Measurements from ENCODE around the gene CD164L2.
A peak's percentile ranks its signal among the peaks of the same experiment; 100 is the strongest.

CD164L2 gene

DNA sequence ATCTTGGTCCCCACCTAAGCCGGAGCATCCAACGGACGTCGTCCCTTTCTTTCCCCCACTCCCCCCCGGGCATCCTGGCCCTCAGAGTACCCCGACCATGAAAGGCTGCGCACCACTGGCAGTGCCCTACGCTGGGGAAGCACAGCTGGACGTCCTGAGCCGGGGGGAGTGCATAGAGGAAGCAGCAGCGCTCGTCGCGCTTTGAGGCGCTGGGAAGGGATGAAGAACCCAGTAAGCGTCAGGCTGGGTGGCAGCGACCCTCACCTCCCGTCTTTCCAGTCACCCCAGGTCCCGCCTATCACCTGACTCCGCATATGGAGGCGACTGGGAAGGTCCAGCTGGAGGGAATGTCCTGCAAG lies 22.1 kb downstream of the CD164L2 start:
- DNase-seq, result no peak

- no peak for DNase-seq
Measured at GRCh38 chr1:27360159-27361043, 22.7 kb downstream of the CD164L2 start.

- DNase-seq, result no peak
Measured at GRCh38 chr1:27359822-27360158, 23.3 kb downstream of the CD164L2 start.

DNA sequence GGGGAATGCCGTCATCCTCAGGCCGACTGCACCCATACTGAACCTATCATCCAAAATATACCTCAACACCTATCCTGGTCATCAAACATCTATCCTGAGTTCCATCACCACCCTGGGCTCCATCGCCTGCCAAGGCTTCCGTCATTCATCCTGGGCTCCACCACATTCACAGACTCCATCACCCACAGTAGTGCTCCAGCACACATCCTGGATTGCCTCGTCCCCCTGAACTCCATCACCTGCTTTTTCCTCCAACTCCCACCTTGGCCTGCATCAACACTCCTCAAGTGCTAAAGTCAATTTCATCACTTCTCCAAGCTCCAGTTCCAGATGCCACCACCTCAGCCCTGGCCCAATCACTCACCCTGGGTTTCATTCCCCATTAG lies 24.2 kb downstream of the CD164L2 start:
- DNase-seq, result no peak

DNA sequence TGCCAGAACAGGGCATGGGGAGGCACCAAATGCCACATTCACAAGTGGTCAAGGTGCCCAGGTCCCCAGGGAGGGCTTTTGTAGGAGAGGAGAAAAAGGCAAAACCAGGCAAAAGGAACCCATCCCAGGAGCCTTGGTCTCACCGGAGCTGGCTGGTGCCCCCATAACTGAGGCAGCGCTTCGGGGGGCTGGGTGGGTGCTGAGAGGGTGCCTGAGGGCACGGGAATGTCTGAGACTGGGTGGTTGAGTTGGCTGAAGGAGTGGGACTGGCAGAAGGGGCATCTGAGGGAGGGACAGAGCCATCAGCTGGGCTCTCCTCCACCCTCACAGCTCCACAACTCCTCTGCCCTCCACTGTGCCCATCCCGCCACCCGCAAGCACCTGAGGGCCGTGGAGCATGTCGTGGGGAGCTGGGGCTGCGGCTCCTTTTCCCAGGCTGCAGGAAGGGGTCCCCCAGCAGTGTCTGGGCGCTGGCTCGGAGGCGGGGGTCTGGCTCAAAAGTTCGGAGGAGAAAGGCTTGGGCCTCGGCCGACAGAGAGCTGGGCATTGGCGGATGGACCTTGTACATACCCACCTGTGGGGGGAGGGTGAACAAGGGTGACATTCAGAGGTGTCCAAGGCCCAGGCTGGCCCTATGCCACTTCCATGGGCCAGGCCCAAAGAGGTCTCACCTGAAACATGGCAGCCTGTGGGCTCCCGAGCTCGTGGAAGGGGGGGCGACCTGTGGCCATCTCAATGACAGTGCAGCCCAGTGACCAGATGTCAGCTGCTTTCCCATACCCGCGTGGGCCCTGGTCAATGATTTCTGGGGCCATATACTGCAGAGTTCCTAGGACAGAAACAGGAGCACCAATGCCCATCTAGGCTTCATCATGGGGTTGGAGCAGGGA lies 24.9 kb downstream of the CD164L2 start:
- DNase-seq, result no peak

DNA sequence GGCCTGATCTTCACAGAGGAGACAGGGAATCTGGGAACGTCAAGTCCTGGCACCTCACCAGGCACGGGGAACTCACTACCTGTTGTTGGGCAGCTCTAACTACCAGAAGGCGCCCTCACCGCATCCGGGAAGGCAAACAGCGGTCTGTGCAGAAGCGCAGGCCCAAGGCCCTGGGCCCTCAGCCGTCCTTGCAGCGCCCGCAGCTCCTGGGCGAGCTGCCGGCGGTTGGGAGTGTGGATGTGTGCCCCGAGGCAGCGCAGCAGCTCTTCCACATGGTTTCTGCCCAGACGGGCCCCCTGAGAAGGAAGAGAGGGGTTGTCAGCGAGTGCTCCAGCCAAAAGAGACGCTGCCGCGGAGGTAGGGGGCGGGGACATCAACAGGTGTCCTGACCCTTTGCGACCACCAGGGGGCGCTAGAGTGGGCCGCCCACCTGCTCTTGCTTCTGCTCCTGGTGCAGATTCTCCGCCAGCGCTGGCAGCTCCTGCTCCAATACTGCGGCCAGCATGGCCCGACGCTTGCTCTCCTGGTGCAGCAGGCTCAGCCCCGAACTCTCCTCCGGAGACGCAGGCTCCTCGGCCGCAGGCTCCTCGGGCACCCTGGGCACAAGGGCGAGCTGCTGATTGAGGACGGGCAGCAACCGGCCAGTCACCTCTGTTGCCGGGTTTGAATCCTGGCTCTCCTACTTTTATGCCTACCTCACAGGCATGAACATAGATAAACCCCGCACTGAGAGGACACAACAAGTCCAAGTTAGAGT lies 25.7 kb downstream of the CD164L2 start:
- DNase-seq, result peak; percentile 25

DNA sequence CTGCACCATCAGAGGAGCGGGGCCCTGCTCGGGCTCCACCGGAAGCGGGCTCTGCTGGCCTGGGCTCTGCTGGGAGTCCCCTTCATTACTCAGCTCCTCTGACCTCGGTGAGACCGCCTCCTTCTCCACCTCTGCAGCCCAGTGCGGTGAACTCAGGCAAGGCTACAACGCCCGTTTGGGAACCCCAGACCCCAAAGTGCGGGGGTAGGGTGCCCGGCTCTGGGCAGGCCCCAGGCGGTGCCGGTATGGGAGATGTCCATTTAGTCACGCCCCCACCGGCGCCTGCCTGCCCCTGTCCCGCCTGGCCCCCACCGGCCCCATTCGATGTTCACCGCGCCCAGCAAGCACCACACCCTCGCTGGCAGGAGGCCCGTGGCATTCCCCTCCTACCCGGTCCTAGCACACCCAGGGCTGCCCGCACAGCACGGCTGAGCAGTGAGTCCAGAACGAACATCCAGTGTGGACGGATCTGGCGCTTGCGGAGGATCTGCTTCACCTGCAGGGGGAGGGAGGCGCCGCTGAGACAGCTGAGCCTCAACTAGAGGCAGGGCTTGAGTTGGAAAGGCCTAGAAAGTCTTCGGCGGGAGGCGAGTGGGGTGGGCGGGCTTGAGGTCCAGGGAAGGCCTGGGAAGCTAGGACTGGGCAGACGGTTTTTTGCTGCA lies 26.4 kb downstream of the CD164L2 start:
- no peak for DNase-seq

GRCh38 chr1:27356277-27356618 lies 26.9 kb downstream of the CD164L2 start:
- DNase-seq, result no peak

GRCh38 chr1:27355683-27356082 lies 27.4 kb downstream of the CD164L2 start:
- no peak for DNase-seq

- DNase-seq, result no peak
Measured at GRCh38 chr1:27353629-27354028, 29.5 kb downstream of the CD164L2 start.

DNA sequence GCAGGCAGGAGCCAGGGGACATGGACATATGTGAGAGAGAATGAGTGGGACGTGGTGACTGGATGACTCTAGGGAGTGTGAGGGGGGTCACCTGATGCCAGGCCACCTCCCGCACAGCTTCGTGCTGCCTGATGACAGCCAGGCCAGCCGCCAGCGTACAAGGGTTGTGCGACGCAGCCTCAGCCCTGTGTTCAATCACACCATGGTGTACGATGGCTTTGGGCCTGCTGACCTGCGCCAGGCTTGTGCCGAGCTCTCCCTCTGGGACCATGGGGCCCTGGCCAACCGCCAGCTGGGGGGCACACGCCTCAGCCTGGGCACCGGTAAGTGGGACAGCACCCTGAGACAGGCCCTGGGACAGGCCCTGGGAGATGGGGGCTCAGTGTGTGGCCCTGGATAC lies 30.0 kb downstream of the CD164L2 start:
- no peak for DNase-seq

GRCh38 chr1:27351541-27352107 lies 31.5 kb downstream of the CD164L2 start:
- no peak for DNase-seq

GRCh38 chr1:27350663-27351540 lies 32.2 kb downstream of the CD164L2 start:
- DNase-seq, result no peak

DNA sequence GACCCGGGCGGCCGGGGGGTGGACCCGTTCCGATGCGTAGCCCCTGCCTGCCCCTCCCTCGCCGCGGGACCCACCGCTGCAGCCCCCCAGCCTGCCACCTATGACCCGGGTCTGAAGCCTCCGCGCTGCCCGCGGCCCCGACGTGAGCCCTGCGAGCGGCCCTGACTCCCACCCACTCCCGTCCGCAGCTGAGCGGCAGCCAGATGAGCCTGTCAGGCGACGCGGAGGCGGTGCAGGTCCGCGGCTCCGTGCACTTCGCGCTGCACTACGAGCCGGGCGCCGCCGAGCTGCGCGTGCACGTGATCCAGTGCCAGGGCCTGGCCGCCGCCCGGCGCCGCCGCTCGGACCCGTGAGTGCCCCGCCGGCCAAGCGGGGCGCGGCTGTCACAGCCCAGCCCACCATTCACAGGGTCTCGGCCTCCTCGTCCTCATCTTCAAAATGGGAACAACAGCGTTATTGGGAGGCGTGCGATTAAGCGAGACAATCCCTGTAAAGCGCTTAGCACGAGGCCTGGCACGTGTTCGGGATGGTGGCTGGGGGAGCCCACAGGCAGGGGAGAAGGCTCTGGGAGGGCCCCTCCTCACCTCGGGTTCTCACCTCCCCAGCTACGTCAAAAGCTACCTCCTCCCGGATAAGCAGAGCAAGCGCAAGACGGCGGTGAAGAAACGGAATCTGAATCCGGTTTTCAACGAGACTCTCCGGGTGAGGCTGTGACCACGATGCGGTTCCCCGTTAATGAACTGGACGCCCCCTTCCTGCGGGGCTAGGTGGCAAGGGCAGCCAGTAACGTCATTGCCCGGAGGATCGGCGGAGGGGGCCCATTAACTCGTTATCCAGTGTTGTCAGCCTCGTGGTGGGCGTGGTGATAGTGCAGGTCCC lies 33.1 kb downstream of the CD164L2 start:
- DNase-seq, result no peak

DNA sequence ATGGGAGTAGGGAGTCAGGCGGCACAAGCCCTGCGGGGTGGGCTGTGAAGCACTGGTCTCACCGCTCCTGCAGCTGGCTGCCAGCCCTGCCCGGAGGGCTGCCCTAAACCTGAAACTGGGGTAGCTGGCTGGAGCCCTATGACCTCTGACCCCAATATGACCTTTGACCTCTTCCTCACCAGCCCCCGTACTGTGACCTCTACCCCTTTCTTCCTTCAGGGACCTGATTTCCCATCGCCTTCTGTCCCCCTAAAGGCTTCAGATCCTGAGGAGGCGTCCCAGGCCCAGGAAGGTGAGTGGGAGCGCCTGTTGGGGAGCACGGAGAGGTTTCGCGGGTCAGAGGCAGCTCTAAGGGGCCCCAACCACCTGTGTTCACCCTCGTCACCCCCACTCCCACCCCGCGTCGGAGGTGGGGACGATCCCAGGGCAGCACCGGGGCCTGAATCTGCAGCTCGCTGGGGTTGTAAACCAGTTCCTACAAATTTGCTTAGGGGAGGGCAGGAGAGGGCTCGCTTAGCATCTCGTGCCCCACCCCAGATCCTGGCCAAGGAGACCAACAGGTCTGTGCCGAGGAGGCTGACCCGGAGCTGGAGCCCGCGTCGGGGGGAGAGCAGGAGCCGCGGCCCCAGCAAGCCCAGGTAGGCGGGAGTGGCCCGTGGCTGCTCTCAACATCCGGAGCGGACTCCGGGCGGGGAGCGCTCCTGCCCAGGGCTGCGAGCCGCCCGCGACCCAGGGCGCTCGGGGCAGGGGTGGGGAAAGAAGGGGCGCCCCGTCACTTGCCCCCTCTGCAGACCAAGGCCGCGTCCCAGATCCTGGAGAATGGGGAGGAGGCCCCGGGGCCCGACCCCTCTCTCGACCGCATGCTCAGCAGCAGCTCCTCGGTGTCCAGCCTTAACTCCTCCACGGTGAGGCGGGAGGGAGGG lies 34.0 kb downstream of the CD164L2 start:
- DNase-seq, result peak; percentile 22

- no peak for DNase-seq
Measured at GRCh38 chr1:27346991-27347624, 36.0 kb downstream of the CD164L2 start.

- DNase-seq, result no peak
Measured at GRCh38 chr1:27346357-27346756, 36.8 kb downstream of the CD164L2 start.

- DNase-seq, result no peak
Measured at GRCh38 chr1:27345272-27345671, 37.9 kb downstream of the CD164L2 start.

GRCh38 chr1:27343639-27344025 lies 39.5 kb downstream of the CD164L2 start:
- DNase-seq, result no peak
